Measurements from ENCODE around the gene DECR2.
"Not testable (repeated sequence)": the region's sequence is repeated elsewhere in the genome, so short reads cannot be mapped to it uniquely, and the experiment has no call there.

The DECR2 gene

GRCh38 chr16:400061-400591 lies 1.6 kb upstream of the DECR2 start:
- no peak for DNase-seq (ENCODE audit: low read depth)

- no peak for DNase-seq (ENCODE audit: low read depth)
Observed at GRCh38 chr16:404971-405486, 3.3 kb downstream of the DECR2 start.

- no peak for DNase-seq (ENCODE audit: low read depth)
Observed at GRCh38 chr16:405548-406506, 4.1 kb downstream of the DECR2 start.

DNA sequence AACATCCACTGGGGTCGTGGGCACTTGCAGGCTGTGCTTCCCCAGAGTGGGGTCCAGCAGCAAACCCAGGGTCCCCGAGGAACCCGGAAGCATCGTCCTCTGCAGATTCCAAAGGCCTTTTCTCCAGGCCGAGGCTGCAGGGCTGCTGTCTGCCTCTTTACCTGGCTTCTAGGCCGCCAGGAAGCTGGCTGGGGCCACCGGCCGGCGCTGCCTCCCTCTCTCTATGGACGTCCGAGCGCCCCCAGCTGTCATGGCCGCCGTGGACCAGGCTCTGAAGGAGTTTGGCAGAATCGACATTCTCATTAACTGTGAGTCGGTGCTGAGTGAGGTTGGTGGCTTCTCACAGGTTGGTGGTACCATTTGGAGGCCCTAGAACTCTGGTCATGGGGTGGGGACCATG lies 5.6 kb downstream of the DECR2 start:
- no peak for DNase-seq (ENCODE audit: low read depth)

GRCh38 chr16:410516-411178 lies 9.0 kb downstream of the DECR2 start:
- DNase-seq (ENCODE audit: low read depth), result no peak

DNA sequence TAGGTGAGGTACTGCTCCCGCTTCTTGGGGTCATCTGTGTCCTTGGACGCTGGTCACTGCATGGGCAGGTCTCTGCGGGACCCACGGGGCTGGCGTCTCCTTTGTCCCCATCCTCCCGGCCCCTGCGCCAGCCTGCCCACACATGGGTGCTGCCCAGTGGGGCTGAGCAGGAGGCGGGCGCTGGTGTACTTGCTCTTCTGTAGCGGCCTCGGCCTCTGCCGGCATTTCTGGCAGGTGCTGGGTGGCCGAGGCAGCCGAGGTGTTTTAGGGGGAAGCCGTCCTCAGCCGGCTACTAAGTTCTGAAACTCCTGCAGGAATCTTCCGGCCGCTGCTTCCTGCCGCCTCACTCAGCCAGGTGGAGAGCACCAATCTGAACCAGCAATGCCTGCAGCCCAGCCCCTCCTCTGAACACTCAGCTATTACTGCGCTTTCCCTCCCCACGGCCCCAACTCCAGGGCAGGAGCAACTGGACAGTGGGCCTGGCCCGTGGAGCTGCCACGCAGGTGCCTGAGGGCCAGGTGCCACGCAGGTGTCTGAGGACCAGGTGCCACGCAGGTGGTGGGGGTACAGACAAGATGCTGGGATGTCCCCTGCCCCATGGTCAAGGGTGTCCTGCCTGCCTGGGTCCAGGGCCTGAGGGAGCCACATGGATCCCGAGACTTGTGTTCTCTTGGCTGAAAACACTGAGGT lies 10.0 kb downstream of the DECR2 start:
- DNase-seq (ENCODE audit: low read depth), result no peak

DNA sequence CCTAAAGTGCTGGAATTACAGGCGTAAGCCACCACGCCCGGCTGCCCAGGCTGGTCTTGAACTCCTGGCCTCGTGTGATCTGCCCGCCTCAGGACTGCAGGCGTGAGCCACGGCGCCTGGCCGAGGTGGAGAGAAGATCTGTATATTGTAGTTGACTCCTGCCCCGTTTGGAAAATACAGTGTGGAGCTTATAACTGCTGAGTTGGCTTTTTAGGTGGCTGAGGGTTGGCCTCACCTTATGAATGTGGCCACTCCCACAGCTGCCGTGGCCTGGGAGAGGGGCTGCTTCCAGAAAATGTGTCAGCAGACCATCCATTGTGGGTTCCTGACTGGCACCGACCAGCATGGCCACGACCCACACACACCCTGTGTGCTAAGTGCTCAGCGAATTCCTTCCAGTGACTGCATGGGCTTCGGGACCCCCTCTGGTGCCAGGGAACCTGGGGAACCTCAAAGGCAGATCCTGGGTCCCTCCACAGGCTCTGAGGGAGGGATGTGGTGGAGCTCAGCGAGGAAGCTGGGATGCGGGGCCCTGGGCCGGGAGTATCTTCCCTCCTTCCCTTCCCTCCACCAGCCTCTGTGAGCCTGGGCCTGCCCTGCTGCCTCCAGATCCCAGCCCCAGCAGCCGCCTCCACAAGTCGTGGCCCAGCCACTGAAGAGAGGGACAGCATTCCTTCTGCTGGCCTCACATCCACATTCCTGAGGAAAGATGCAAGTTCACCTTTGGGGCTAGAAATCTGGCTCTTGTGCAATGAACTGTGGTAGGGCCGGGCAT lies 12.9 kb downstream of the DECR2 start:
- no peak for DNase-seq (ENCODE audit: low read depth)

DNA sequence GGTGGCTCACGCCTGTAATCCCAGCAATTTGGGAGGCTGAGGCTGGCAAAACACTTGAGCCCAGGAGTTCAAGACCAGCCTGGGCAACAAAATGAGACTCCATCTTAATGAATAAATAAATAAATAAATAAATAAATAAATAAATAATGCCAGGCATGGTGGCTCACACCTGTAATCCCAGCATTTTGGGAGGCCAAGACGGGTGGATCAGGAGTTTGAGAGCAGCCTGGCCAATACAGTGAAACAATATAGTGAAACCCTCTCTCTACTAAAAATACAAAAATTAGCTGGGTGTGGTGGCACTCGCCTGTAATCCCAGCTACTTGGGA lies 13.4 kb downstream of the DECR2 start:
- DNase-seq (ENCODE audit: low read depth), result not testable (repeated sequence)

DNA sequence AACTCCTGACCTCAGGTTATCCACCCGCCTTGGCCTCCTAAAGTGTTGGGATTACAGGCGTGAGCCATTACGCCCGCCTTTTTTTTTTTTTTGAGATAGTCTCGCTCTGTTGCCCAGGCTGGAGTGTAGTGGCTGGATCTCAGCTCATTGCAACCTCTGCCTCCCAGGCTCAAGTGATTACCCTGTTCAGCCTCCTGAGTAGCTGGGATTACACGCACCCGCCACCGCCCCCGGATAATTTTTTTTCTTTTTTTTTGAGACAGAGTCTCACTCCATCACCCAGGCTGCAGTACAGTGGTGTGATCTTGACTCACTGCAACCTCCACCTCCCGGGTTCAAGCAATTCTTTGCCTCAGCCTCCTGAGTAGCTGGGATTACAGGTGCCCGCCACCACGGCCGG lies 20.5 kb downstream of the DECR2 start:
- not testable (repeated sequence) for DNase-seq (ENCODE audit: low read depth)

- DNase-seq (ENCODE audit: low read depth), result no peak
Observed at GRCh38 chr16:424033-424622, 22.4 kb downstream of the DECR2 start.

- no peak for DNase-seq (ENCODE audit: low read depth)
Observed at GRCh38 chr16:424623-425081, 23.0 kb downstream of the DECR2 start.

GRCh38 chr16:425082-425718 lies 23.5 kb downstream of the DECR2 start, which contains the start of gene RAB11FIP3:
TSS of gene RAB11FIP3 (plus strand) at chr16:425649. CDS start at chr16:426007, 358 bp downstream.
- peak; percentile 63 for DNase-seq (ENCODE audit: low read depth)

- no peak for DNase-seq (ENCODE audit: low read depth)
Observed at GRCh38 chr16:425740-426114, 24.0 kb downstream of the DECR2 start.

- DNase-seq (ENCODE audit: low read depth), result no peak
Observed at GRCh38 chr16:426115-426905, 24.6 kb downstream of the DECR2 start.

DNA sequence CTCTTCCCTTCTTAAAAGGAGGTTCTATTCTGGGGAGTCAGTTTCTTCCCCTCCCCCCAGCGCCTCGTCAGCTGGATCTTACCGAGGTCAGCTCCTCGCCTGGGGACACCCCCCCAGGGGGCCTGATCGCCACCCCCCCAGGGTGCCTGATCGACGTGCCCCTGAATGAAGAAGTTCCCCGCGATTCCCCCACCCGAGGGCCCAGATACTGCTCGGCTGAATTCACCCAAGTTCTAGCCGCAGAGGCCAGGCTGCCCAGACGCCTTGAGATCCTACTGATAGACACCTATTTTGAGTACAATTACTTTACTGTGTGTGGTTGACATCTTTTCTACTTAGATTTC lies 25.2 kb downstream of the DECR2 start:
- DNase-seq (ENCODE audit: low read depth), result no peak

DNA sequence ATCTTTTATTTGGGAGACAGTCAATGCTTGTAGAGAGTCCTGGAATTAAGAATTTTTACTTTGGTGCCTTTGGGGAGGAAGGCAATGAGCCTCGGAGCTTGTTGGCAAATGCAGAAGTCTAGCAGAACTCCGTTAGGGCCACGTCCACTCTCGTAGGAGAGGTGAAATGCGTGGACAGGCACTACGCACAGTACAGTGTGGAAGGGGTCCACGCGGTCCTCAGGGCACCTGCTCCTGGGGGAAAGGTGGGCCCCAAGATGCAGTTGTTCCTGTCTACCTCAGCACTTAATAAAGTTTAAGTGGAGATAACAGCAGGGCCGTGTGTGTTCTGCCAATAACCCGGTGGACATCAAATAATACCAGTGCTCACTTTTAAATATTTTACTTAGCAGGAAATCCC lies 25.6 kb downstream of the DECR2 start:
- no peak for DNase-seq (ENCODE audit: low read depth)

DNA sequence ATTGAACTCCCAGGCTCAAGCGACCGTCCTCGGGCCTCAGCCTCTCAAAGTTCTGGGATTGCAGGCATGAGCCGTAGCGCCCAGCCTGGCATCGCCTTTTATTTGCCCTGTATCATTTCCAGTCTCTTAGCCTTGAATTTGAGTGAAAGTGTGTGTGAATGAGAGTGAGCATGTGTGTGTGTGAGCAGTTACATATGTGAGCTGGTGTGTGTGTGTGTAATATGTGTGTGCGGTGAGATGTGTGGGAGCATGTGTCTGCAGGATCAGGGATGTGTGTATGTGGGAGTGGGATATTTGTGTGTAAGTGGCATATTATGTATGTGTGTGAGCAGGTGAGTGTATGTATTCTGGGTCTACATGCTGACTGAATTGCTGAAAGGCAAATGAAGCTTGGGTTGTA lies 29.2 kb downstream of the DECR2 start:
- DNase-seq (ENCODE audit: low read depth), result no peak

DNA sequence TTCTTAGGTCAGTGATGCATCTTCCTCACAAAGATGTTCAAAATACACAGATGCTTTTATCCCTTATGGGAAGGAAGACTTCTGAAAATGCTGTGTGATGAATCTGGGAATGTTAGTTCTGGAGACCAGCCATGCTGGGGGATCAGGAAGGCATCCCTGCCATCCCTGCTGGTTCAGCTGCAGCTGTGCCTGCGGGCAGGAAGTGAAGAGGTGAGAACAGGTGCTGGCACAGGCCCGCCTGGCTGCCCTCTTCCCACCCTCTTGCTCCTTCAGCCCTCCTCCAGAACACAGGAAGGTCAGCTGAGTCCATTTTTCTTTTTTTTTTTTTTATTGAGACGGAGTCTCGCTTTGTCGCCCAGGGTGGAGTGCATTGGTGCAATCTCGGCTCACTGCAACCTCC lies 38.9 kb downstream of the DECR2 start:
- no peak for DNase-seq (ENCODE audit: low read depth)

GRCh38 chr16:441447-441846 lies 39.8 kb downstream of the DECR2 start:
- DNase-seq (ENCODE audit: low read depth), result no peak

DNA sequence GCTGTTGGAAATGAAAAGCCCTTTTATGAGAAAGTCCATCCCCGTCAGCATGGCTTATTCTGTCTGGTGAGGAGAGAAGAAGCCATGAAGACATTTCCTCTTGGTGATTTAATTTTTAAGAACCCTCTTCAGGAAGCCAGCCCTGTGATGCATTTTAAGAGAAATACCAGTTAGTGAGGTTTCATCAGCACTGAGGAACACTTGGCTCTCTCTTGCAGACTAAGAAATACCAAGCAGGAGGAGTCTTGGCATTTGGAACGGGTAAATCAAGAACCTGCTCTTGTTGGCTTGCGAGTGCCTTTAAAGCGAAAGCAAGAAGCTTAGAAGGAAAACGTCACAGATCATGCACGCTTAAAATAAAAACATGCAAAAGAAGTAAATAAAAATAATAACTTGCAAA lies 41.3 kb downstream of the DECR2 start:
- DNase-seq (ENCODE audit: low read depth), result no peak

Measured in stimulated activated CD8-positive, alpha-beta memory T cell treated with anti-CD3 and anti-CD28 coated beads, Interleukin-7, amount 100 ng/mL, for 24 hours (primary cell).